Measurements from ENCODE around the gene MRPL41.
"Not testable (repeated sequence)": the region's sequence is repeated elsewhere in the genome, so short reads cannot be mapped to it uniquely, and the experiment has no call there.

MRPL41 gene

GRCh38 chr9:137522746-137523455 is 28.8 kb upstream of the MRPL41 start:
- no peak for DNase-seq

- no peak for DNase-seq
These were observed 27.3 kb upstream of the MRPL41 start for GRCh38 chr9:137524161-137524980.

GRCh38 chr9:137524981-137525317 is 26.7 kb upstream of the MRPL41 start:
- DNase-seq: no peak

- DNase-seq: no peak
These were observed 21.3 kb upstream of the MRPL41 start for GRCh38 chr9:137530331-137530730.

- no peak for DNase-seq
These were observed 20.4 kb upstream of the MRPL41 start for GRCh38 chr9:137531099-137531765.

- DNase-seq: not testable (repeated sequence)
These were observed 18.7 kb upstream of the MRPL41 start for GRCh38 chr9:137532891-137533468.

- DNase-seq: peak; percentile 92
These were observed 17.2 kb upstream of the MRPL41 start for GRCh38 chr9:137534256-137535119.

- DNase-seq: no peak
These were observed 16.6 kb upstream of the MRPL41 start for GRCh38 chr9:137535120-137535428.

- peak; percentile 84 for DNase-seq
These were observed 15.0 kb upstream of the MRPL41 start for GRCh38 chr9:137536594-137537131.

GRCh38 chr9:137538058-137538457 is 13.6 kb upstream of the MRPL41 start:
- no peak for DNase-seq

GRCh38 chr9:137540536-137540935 is 11.1 kb upstream of the MRPL41 start:
- no peak for DNase-seq

GRCh38 chr9:137542486-137542885 is 9.2 kb upstream of the MRPL41 start:
- no peak for DNase-seq

GRCh38 chr9:137543237-137543963 is 8.3 kb upstream of the MRPL41 start:
- no peak for DNase-seq

- DNase-seq: no peak
These were observed 7.4 kb upstream of the MRPL41 start for GRCh38 chr9:137544176-137544760.

- no peak for DNase-seq
These were observed 6.6 kb upstream of the MRPL41 start for GRCh38 chr9:137545123-137545522.

- DNase-seq: no peak
These were observed 3.8 kb upstream of the MRPL41 start for GRCh38 chr9:137547687-137548543.

- peak; percentile 93 for DNase-seq
These were observed 1.5 kb upstream of the MRPL41 start, which contains the start of gene PNPLA7 for GRCh38 chr9:137550231-137550621. PNPLA7 (minus strand) TSS chr9:137550402; CDS start chr9:137550197, 205 bp downstream.

- DNase-seq: not testable (repeated sequence)
These were observed 768 bp upstream of the MRPL41 start for GRCh38 chr9:137550958-137551263.

GRCh38 chr9:137552022-137552768 is 516 bp downstream of the MRPL41 start:
- DNase-seq: peak; percentile 64

GRCh38 chr9:137553654-137554053 is 2.0 kb downstream of the MRPL41 start:
- DNase-seq: not testable (repeated sequence)
